ENCODE results near the gene CD63. TPM values are rescaled to one million over a fixed set of nuclear protein-coding genes. Genes with fewer than 3 reads are reported as not detected.
A peak's percentile ranks its signal among the peaks of the same experiment; 100 is the strongest.

Gene CD63
- total and polyA plus RNA-seq, 9 of the 15 experiments (the other 6 are each of a cell fraction or from before 2014, with no cell fraction given) = 313 to 735 (median 433) TPM

GRCh38 chr12:55727643-55728185 is 1.1 kb downstream of the CD63 start (continued):
- TF ChIP-seq ZBTB40 (IDR thresholded peaks at IDR 0.05) (no peak; the same call in 1 of the 2 replicates), ZBTB40 (CRISPR knock-in tag; IDR thresholded peaks at IDR 0.05) (no peak), SUPT5H (IDR thresholded peaks at IDR 0.05) (no peak), ZNF431 (CRISPR knock-in tag; IDR thresholded peaks at IDR 0.05) (no peak), NR0B1 (IDR thresholded peaks at IDR 0.05; ENCODE audit: partially characterized antibody) (no peak), CEBPB (tag; IDR thresholded peaks at IDR 0.05) (peak; percentile 62), EZH2 (IDR thresholded peaks at IDR 0.05; ENCODE audit: borderline replicate concordance, low read depth, low read length) (no peak), PPARD (CRISPR knock-in tag; IDR thresholded peaks at IDR 0.05) (no peak), PRDM10 (IDR thresholded peaks at IDR 0.05; ENCODE audit: partially characterized antibody) (peak; percentile 29), ZNF274 (IDR thresholded peaks at IDR 0.05; ENCODE audit: borderline replicate concordance, low read depth, low read length) (no peak), FOXM1 (IDR thresholded peaks at IDR 0.05; ENCODE audit: low read depth) (no peak), FOXM1 (CRISPR knock-in tag; IDR thresholded peaks at IDR 0.05; ENCODE audit: low read depth) (no peak), TGIF2 (CRISPR knock-in tag; IDR thresholded peaks at IDR 0.05) (no peak), MEF2D (tag; conservative IDR thresholded peaks at IDR 0.05; ENCODE audit: low read depth) (no peak), L3MBTL2 (IDR thresholded peaks at IDR 0.05) (0 out of 2 replicates have a peak, but pooled peaks have one; percentile 14)

Measured in K562 (cell line).